ENCODE results near the gene TBX1. TPM values are rescaled to one million over a fixed set of nuclear protein-coding genes. Genes with fewer than 3 reads are reported as not detected.

Gene TBX1
- total and polyA plus RNA-seq, 8 donors, result 0.43 to 1.1 (median 0.68) TPM; not detected in 4

- no peak overlapping the region for H3K4me3 ChIP-seq
- H3K27ac ChIP-seq, result no peak overlapping the region
- H3K27me3 ChIP-seq, result peaks cover 0 to 20% (median 3%) of the 10 kb centered on the region in 3 donors
- H3K9me3 ChIP-seq, result no peaks in the 10 kb centered on the region
- H3K36me3 ChIP-seq, result no peaks in the 10 kb centered on the region
- intact Hi-C loops (cut with DNase I; ENCODE audit: low total_unique reads), result no loop called here
- H3K4me1 ChIP-seq, result no peaks in the 10 kb centered on the region
- TF ChIP-seq EP300 (IDR thresholded peaks at IDR 0.05), result no peak
- TF ChIP-seq POLR2AphosphoS5 (IDR thresholded peaks at IDR 0.05), result no peak
- TF ChIP-seq POLR2A (IDR thresholded peaks at IDR 0.05), result no peak
- TF ChIP-seq CTCF (IDR thresholded peaks at IDR 0.05), result no peak
- WGBS, 5 donors, result 78 to 90% (median 88%) methylated on average over 13 of the region's 13 CpGs
- DNase-seq, result no peak
Observed at GRCh38 chr22:19744350-19745006, 16.1 kb upstream of the TBX1 start.

GRCh38 chr22:19745155-19746101 is 15.2 kb upstream of the TBX1 start:
- Histone ChIP-seq H3K27ac (no peak overlapping the region), H3K27me3 (peaks cover 0 to 28% (median 5%) of the 10 kb centered on the region in 3 donors), H3K4me3 (no peak overlapping the region), H3K36me3 (no peaks in the 10 kb centered on the region), H3K4me1 (no peaks in the 10 kb centered on the region), H3K9me3 (no peaks in the 10 kb centered on the region)
- no peak for DNase-seq
- TF ChIP-seq CTCF (IDR thresholded peaks at IDR 0.05) (no peak), EP300 (IDR thresholded peaks at IDR 0.05) (no peak), POLR2A (IDR thresholded peaks at IDR 0.05) (no peak), POLR2AphosphoS5 (IDR thresholded peaks at IDR 0.05) (no peak)
- 49 to 80% (median 63%) methylated on average over 12 to 24 of the region's 24 CpGs for WGBS, 5 donors
- intact Hi-C loops (cut with DNase I; ENCODE audit: low total_unique reads), result no loop called here

- H3K36me3 ChIP-seq, result no peaks in the 10 kb centered on the region
- no peak overlapping the region for H3K27ac ChIP-seq
- peaks cover 0 to 41% (median 5%) of the 10 kb centered on the region in 3 donors for H3K27me3 ChIP-seq
- intact Hi-C loops (cut with DNase I; ENCODE audit: low total_unique reads), result no loop called here
- no peak overlapping the region for H3K4me3 ChIP-seq
- no peaks in the 10 kb centered on the region for H3K9me3 ChIP-seq
- TF ChIP-seq POLR2A (IDR thresholded peaks at IDR 0.05), result no peak
- TF ChIP-seq POLR2AphosphoS5 (IDR thresholded peaks at IDR 0.05), result no peak
- no peak for TF ChIP-seq CTCF (IDR thresholded peaks at IDR 0.05)
- no peak for TF ChIP-seq EP300 (IDR thresholded peaks at IDR 0.05)
- 87 to 95% (median 90%) methylated on average over 9 to 13 of the region's 13 CpGs for whole genome bisulfite sequencing, 5 donors
- DNase-seq, result no peak
- H3K4me1 ChIP-seq, result no peaks in the 10 kb centered on the region
Observed at GRCh38 chr22:19746726-19747125, 13.9 kb upstream of the TBX1 start.

GRCh38 chr22:19747551-19747950 is 13.0 kb upstream of the TBX1 start:
- DNase-seq, result no peak
- no peak overlapping the region for H3K4me3 ChIP-seq
- 50 to 77% (median 63%) methylated on average over 2 to 12 of the region's 12 CpGs for WGBS, 5 donors
- intact Hi-C loops (cut with DNase I; ENCODE audit: low total_unique reads), result no loop called here
- H3K9me3 ChIP-seq, result no peaks in the 10 kb centered on the region
- H3K27ac ChIP-seq, result no peak overlapping the region
- no peak for TF ChIP-seq CTCF (IDR thresholded peaks at IDR 0.05)
- no peak for TF ChIP-seq POLR2A (IDR thresholded peaks at IDR 0.05)
- TF ChIP-seq POLR2AphosphoS5 (IDR thresholded peaks at IDR 0.05), result no peak
- no peak for TF ChIP-seq EP300 (IDR thresholded peaks at IDR 0.05)
- peaks cover 0 to 49% (median 5%) of the 10 kb centered on the region in 3 donors for H3K27me3 ChIP-seq
- H3K4me1 ChIP-seq, result no peaks in the 10 kb centered on the region
- H3K36me3 ChIP-seq, result no peaks in the 10 kb centered on the region

Data from stomach (tissue), 9 donors.